Mammary epithelial cell (primary cell): Measurements from ENCODE around the gene UBE3C.

Experiments
- CTCF ChIP-seq, 2 donors: IDR thresholded peaks in 1 of 2; conservative IDR thresholded peaks in 1 of 2; 2 replicates each; pipeline ENCODE4 v1.5.1; 2011 to 2012; ENCODE audit warnings: inconsistent platforms in 2 of 2, low read length in 2 of 2, mild to moderate bottlenecking in 2 of 2, control low read depth in 1 of 2, low read depth in 1 of 2; ENCODE audit not compliant: insufficient read depth in 1 of 2; ENCODE audit errors: extremely low read depth in 1 of 2
- EZH2 ChIP-seq: IDR thresholded peaks from 2 replicates; pipeline ENCODE4 v1.6.1; 2012; ENCODE audit warnings: low read length, inconsistent platforms, borderline replicate concordance

- TF ChIP-seq CTCF (conservative IDR thresholded peaks at IDR 0.05 in 1 of 2, IDR thresholded peaks at IDR 0.05 in 1 of 2; ENCODE audit: extremely low read depth in 1 of 2, insufficient read depth in 1 of 2, low read depth in 1 of 2, low read length in 2 of 2) (no peak), EZH2 (no peak)
Observed at GRCh38 chr7:157281221-157281998, 142.7 kb downstream of the UBE3C start.
